ENCODE data around the gene TIGIT. TPM values are rescaled to one million over a fixed set of nuclear protein-coding genes. Genes with fewer than 3 reads are reported as not detected.
A peak's percentile ranks its signal among the peaks of the same experiment; 100 is the strongest.

TIGIT gene
- total RNA-seq, 2 donors from 2014 or later = 5.1 to 14.6 TPM

- H3K27ac Mint-ChIP-seq = peak overlapping the region; percentile 88 to 91
- DNase-seq (ENCODE audit: low spot score in 2 of 2) (no peak), ATAC-seq (peak; percentile 35 to 42)
- H3K36me3 Mint-ChIP-seq = peaks cover 24 to 32% of the 10 kb centered on the region in 2 donors
- peaks cover 0 to 16% of the 10 kb centered on the region in 2 donors for H3K9me3 Mint-ChIP-seq
Measured at GRCh38 chr3:114332342-114333179, 38.7 kb downstream of the TIGIT start.

DNA sequence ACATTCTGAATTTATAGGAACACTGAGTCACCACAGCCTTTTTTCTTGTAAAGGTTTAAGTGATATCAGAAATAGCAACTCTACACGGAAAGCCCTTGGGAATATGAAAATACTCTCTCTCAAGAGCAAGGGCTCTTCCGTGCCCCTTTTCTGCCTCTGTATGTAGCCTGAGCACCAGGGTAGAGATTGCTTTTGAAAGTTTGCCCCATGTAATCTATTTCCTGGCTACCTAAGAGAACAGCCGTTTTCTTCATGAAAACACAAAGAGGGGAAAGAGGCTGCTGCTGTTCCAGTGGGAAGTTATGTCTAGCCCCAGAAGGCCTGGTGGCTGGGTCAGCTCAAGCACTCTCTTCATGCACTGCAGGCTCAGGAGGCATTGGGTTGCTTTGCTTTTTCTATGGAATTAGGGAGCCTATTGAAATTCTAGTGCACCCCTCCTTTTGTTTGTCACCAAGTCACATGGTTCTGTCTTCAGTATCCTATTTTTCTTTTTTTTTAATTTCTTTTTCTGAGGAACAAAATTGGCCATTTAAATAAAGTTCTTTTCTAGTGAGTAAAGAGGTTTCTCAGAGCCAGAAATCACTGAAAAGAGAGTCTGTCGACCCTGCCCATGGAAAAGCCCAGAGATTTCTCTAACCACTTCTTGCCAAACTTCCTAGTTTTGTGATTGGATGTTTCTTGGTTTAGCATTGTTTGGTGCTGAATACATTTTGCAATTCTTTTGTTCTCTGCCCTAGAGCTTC lies 39.5 kb downstream of the TIGIT start:
- peaks cover 0 to 16% of the 10 kb centered on the region in 2 donors for H3K9me3 Mint-ChIP-seq
- peaks cover 23 to 30% of the 10 kb centered on the region in 2 donors for H3K36me3 Mint-ChIP-seq
- ATAC-seq (peak; percentile 36 to 37), DNase-seq (ENCODE audit: low spot score in 2 of 2) (no peak)
- H3K27ac Mint-ChIP-seq = peak overlapping the region; percentile 72 to 88

GRCh38 chr3:114333923-114334240 lies 40.1 kb downstream of the TIGIT start:
- DNase-seq (ENCODE audit: low spot score in 2 of 2) = no peak
- peak overlapping the region; percentile 72 to 88 for H3K27ac Mint-ChIP-seq
- peaks cover 0 to 10% of the 10 kb centered on the region in 2 donors for H3K9me3 Mint-ChIP-seq
- ATAC-seq = no peak
- peaks cover 17 to 25% of the 10 kb centered on the region in 2 donors for H3K36me3 Mint-ChIP-seq

- DNase-seq (ENCODE audit: low spot score in 2 of 2) = no peak
- H3K9me3 Mint-ChIP-seq = peaks cover 0 to 9% of the 10 kb centered on the region in 2 donors
- peaks cover 16% of the 10 kb centered on the region in 2 donors for H3K36me3 Mint-ChIP-seq
- H3K27ac Mint-ChIP-seq = peak overlapping the region in 1 of 2 donors; percentile 59
- no peak for ATAC-seq
Measured at GRCh38 chr3:114336122-114336697, 42.4 kb downstream of the TIGIT start.

GRCh38 chr3:114336857-114337256 lies 43.0 kb downstream of the TIGIT start:
- no peak for DNase-seq (ENCODE audit: low spot score in 2 of 2)
- no peak for ATAC-seq
- H3K36me3 Mint-ChIP-seq = peaks cover 10 to 16% of the 10 kb centered on the region in 2 donors
- H3K9me3 Mint-ChIP-seq = peaks cover 0 to 9% of the 10 kb centered on the region in 2 donors
- H3K27ac Mint-ChIP-seq = peak overlapping the region in 1 of 2 donors; percentile 59

GRCh38 chr3:114338651-114339357 lies 45.0 kb downstream of the TIGIT start:
- DNase-seq (ENCODE audit: low spot score in 2 of 2) (no peak), ATAC-seq (no peak)
- peaks cover 0 to 6% of the 10 kb centered on the region in 2 donors for H3K36me3 Mint-ChIP-seq
- H3K9me3 Mint-ChIP-seq = no peaks in the 10 kb centered on the region
- no peak overlapping the region for H3K27ac Mint-ChIP-seq

GRCh38 chr3:114344492-114344891 lies 50.7 kb downstream of the TIGIT start:
- ATAC-seq (peak in 1 of 2 donors; percentile 33), DNase-seq (ENCODE audit: low spot score in 2 of 2) (no peak)
- H3K27ac Mint-ChIP-seq = no peak overlapping the region
- no peaks in the 10 kb centered on the region for H3K36me3 Mint-ChIP-seq
- H3K9me3 Mint-ChIP-seq = no peaks in the 10 kb centered on the region

DNA sequence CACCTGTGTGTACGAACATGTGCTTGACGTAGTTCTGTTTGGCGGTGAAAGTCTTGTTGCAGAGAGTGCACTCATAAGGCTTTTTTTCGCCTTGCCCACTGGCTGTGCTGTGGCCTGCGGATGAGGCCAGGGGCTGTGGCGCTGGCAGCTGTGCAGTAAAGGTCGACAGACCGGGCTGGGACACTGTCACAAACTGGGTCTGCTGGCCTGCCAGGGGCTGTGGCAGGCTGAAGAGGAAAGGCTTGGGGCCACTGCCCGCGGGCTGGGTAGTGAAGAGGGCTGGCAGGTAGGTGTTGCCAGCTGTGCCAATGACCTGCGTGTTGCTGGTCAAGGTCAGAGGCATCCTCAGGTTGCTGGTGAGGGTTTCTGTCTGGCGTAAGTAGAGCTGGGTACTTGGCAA lies 56.4 kb downstream of the TIGIT start:
- H3K36me3 Mint-ChIP-seq = peaks cover 0 to 18% of the 10 kb centered on the region in 2 donors
- no peaks in the 10 kb centered on the region for H3K9me3 Mint-ChIP-seq
- no peak for DNase-seq (ENCODE audit: low spot score in 2 of 2)
- no peak for ATAC-seq
- H3K27ac Mint-ChIP-seq = no peak overlapping the region

- no peak overlapping the region for H3K27ac Mint-ChIP-seq
- peaks cover 0 to 18% of the 10 kb centered on the region in 2 donors for H3K36me3 Mint-ChIP-seq
- no peaks in the 10 kb centered on the region for H3K9me3 Mint-ChIP-seq
- no peak for ATAC-seq
- no peak for DNase-seq (ENCODE audit: low spot score in 2 of 2)
Measured at GRCh38 chr3:114350690-114351089, 56.9 kb downstream of the TIGIT start.

GRCh38 chr3:114351123-114351821 lies 57.4 kb downstream of the TIGIT start:
- Mint-ChIP-seq H3K27ac (no peak overlapping the region), H3K36me3 (peaks cover 0 to 18% of the 10 kb centered on the region in 2 donors), H3K9me3 (no peaks in the 10 kb centered on the region)
- DNase-seq (ENCODE audit: low spot score in 2 of 2) (no peak), ATAC-seq (no peak)

DNA sequence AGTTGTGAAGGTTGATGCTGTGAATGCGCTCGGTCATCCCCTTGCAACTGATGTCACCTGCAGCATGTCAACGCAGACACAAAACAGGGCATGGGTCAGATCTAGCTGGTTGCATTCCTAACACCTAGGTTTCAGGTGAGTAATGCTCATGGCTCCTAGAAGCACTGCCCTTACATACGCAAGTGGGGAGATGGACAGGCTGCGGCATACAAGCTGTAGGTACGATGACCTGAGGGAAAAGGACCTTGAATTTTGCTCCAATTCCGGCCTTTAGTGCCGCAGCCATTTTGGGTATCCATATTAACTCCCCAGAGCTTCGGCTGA lies 58.0 kb downstream of the TIGIT start:
- no peak overlapping the region for H3K27ac Mint-ChIP-seq
- H3K9me3 Mint-ChIP-seq = no peaks in the 10 kb centered on the region
- ATAC-seq (no peak), DNase-seq (ENCODE audit: low spot score in 2 of 2) (no peak)
- peaks cover 0 to 18% of the 10 kb centered on the region in 2 donors for H3K36me3 Mint-ChIP-seq

DNA sequence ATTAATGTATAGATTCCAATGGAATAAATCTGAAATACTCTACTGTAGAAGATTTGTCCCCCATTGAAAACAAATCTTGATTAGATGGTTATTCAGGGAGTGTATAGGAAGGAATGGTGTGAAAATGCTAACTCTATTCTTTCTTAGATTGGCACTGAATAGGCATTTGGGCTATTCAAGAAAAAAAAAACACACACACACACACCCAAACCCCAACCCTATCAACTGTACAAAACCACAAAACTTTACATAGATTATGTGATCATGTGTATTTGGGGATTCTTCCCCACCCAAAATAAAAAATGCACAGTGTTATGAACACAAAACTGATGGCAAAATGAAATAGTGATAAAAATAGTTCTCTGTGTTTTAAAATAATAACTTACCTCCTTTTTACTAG lies 61.8 kb downstream of the TIGIT start:
- Mint-ChIP-seq H3K27ac (no peak overlapping the region), H3K36me3 (peaks cover 0 to 12% of the 10 kb centered on the region in 2 donors), H3K9me3 (no peaks in the 10 kb centered on the region)
- ATAC-seq (no peak), DNase-seq (ENCODE audit: low spot score in 2 of 2) (no peak)

GRCh38 chr3:114356066-114356465 lies 62.2 kb downstream of the TIGIT start:
- DNase-seq (ENCODE audit: low spot score in 2 of 2) (no peak), ATAC-seq (no peak)
- H3K27ac Mint-ChIP-seq = no peak overlapping the region
- H3K36me3 Mint-ChIP-seq = peaks cover 0 to 7% of the 10 kb centered on the region in 2 donors
- no peaks in the 10 kb centered on the region for H3K9me3 Mint-ChIP-seq

DNA sequence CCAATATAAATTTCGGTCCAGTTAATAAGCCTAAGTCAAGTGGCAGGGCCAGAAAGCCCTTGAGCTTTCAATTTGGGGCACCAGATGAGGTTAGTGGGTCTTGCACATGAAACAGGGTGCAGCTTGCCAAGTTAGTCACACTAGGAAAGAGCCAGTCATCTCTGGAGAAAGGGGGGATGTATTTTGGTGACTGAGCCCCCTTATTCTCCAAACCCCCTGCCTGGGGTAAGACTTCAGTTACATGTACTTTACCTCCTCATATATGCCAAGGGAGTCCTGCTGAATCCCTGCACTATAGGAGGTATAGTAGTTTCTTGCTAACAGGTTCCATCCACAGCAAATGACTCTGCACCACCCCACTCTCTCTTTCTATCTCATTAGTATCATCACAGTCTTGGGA lies 62.7 kb downstream of the TIGIT start:
- DNase-seq (ENCODE audit: low spot score in 2 of 2) (no peak), ATAC-seq (peak; percentile 14 to 40)
- H3K27ac Mint-ChIP-seq = no peak overlapping the region
- H3K9me3 Mint-ChIP-seq = no peaks in the 10 kb centered on the region
- H3K36me3 Mint-ChIP-seq = peaks cover 0 to 3% of the 10 kb centered on the region in 2 donors
